AML-193 (cell line): Measurements from ENCODE around the gene PMM2.

Source experiments
- DNase-seq, 2 experiments: peaks; one replicate each; lab custom pipeline; 2025; lab: John Stamatoyannopoulos, UW

Gene PMM2

DNA sequence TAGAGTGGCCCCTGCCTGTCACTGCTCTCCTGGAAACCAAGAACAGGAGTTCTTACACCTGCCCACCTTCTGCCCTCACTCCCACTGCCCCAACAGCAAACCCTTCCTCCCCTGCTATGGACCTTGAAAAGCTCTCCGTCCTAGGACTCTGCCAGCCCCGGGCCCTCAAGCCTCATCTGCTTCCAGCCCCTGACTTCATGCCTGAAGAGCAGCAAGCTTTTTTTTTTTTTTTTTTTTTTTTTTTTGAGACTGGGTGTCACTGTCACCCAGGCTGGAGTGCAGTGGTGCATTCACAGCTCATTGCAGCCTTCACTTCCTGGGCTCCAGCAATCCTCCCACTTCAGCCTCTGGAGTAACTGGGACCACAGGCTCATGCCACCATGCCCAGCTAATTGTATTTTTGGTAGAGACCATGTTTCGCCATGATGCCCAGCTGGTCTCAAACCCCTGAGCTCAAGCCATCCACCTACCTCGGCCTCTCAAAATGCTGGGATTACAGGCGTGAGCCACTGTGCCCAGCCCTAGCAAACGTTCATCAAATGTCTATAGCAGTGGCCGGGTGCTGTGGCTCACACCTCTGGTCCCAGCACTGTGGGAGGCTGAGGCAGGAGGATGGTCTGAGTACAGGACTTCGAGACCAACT, 54.2 kb downstream of the PMM2 start:
- DNase-seq = no peak

GRCh38 chr16:8852534-8852933, 54.9 kb downstream of the PMM2 start:
- no peak for DNase-seq

GRCh38 chr16:8853150-8853549, 55.5 kb downstream of the PMM2 start:
- no peak for DNase-seq

- no peak for DNase-seq
Measured at GRCh38 chr16:8853611-8854010, 56.0 kb downstream of the PMM2 start.

DNA sequence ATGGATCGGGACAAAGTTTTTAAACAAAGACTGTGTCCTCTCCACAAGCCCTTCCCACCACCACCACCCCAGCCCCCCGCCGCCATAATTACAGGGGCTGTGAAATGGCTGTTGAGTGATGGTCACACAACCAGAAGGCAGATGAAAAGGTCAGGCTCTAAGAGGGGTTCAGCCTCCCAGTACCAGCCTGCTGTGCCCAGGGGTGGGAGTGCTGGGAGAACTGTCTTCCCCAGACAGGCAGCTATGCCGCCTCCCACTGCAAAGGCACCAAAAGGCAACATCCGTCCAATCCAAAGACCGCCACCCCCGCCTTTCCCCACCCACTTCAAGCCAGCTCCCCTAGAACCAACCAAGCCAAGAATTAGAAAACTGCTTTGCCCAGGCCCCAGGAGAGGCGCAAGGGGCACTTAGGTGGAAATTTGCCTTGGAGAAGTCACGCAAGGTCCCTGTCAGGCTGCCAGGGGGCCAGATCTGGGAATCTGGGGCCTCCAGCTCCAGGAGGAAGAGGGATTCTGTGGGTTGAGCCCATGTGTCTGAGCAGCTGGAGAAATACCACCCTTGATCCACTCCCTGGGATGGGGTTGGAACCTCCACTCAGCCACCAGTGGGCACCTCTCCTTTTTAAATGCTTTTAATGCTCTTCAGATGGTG, 56.8 kb downstream of the PMM2 start:
- no peak for DNase-seq

DNA sequence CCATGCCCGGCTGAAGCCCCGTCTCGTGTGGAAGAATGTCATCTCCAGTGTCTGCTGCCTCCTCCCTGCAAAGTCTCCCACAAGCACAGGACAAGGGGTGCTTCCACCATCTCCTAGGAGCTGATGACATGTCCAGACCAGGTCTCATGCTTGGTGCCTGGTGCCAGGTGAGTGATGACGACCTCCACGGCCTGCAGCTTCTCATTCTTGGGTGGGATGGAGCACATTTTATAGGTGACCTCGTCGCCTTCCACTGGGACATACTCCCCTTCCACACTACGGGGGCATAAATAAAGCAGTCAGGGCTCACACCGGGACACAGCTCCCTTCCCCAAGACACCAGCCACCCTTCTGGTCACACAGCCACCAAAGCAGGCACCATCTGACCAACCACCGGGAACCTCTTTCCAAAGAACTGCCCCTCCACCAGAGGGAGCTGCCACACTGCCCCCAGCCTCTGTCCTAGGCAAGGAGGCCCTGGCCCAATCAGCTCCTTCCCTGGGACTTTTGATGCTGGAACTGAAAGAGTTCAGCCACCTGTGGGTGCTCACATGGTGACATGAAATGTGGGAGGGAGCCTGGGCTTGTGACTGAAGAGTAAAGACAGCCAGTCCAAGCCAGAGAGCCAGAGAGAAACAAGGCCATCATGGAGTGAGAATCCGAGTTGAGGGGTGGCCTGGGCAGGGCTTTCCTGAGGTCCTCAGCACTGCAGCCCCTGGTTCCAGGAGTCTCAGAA, 57.6 kb downstream of the PMM2 start:
- no peak for DNase-seq

GRCh38 chr16:8855972-8856371, 58.3 kb downstream of the PMM2 start:
- no peak for DNase-seq

DNA sequence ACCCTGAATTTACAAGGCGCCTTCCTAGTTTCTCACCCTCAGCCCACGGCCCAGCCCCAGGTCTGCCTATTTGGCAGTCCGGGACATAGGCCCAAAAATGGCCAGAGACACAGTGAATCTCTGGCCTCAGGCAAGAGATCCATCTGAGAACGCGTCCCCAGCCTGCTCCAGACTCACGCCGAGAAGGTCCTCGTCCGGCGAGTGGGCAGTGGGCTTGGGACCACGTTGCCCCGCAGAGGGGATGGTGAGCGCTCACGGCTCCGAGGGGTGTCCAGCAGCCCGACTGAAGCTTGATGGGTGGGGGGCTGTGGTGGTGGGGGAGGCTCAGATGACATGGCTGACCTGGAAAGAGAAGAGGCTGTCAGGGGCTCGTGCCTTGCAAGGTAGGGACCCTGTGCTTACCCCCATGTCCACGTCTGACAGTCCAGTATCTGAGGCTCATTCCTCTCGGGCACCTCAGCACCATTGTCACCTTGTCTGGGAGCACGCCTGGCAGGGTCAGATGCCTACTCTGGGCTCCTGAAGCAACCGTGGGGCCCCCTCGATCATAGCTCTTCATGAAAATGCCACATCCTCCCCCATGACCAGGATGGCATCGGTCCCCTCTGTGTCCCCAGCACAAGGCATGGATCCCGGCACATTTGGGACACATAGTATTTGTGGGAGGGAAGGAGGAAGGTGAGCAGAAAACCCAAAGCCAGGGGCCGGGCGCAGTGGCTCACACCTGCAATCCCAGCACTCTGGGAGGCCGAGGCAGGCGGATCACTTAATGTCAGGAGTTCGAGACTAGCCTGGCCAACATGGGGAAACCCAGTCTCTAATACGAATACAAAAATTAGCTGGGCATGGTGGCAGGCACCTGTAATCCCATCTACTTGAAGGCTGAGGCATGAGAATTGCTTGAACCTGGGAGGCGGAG, 61.6 kb downstream of the PMM2 start:
- DNase-seq = no peak

DNA sequence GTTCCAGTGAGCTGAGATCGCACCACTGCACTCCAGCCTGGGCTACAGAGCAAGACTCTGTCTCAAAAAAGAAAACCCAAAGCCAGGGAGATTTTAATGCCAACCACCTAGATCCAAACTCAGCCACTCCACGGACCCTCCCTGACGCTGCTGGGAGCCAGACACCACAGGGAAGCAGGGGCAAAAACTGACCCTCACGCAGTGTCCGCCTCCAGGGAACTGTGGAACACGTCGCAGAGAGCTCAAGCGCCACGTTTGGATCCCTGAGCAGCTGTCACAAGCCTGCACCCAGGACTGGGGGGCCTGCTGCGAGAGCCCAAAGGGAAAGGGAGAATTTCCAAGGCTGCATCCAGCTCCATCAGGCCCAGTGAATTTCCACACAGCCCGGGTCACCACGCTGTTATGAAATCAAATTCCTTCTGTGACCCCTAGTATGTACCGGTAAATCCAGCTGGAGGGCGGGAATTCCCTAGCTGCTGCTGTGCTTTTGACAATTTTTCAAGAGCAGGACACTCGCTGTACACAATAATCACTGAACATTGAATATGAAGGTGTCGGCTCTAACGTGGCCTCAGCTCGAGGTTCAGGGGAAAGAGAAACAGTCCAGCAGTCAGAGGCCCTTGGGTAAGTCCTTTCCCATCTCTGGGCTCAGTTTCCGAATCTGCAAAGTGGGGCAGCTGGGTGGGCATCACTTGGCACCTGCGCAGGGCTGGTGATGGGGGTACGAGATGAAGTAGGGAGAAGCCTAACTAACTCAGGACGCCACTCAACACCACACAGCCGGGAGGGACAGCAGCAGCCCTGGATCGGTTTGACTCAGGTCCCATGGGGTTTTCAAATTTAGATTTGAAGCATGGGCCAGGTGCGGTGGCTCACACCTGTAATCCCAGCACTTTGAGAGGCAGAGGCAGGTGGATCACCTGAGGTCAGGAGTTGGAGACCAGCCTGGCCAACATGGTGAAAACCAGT, 62.6 kb downstream of the PMM2 start:
- DNase-seq = no peak

DNA sequence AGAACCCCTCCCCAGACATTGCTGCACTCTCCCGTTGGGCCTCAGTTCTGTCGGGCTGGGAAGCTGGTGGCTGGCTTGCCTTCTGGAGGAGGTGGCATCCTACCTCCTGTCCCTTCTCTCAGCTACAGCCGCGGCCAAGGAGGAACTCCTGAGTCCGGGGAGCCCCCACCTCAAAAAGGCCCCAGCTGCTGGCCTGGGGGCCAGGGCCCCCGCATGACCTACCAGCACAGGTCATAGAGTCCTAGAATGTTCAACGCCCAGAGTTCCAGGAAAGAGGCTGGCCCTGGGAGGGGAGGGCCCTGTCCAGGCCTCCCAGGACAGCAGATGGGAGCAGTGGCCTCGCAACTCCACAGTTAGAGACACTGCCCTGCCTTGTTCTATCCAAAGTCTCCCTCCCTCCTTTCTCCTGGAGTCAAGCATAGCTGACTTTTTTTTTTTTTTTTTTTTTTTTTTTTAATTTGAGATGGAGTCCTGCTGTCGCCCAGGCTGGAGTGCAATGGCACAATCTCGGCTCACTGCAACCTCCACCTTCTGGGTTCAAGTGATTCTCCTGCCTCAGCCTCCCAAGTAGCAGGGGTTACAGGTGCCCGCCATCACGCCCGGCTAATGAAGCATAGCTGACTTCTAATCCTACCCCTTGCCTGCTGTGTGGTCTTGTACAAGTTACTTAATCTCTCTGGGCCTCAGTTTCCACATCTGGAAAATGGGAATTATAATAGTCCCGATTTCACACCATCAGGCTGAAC, 64.1 kb downstream of the PMM2 start:
- no peak for DNase-seq

- DNase-seq = no peak
Measured at GRCh38 chr16:8862309-8863130, 64.9 kb downstream of the PMM2 start.

DNA sequence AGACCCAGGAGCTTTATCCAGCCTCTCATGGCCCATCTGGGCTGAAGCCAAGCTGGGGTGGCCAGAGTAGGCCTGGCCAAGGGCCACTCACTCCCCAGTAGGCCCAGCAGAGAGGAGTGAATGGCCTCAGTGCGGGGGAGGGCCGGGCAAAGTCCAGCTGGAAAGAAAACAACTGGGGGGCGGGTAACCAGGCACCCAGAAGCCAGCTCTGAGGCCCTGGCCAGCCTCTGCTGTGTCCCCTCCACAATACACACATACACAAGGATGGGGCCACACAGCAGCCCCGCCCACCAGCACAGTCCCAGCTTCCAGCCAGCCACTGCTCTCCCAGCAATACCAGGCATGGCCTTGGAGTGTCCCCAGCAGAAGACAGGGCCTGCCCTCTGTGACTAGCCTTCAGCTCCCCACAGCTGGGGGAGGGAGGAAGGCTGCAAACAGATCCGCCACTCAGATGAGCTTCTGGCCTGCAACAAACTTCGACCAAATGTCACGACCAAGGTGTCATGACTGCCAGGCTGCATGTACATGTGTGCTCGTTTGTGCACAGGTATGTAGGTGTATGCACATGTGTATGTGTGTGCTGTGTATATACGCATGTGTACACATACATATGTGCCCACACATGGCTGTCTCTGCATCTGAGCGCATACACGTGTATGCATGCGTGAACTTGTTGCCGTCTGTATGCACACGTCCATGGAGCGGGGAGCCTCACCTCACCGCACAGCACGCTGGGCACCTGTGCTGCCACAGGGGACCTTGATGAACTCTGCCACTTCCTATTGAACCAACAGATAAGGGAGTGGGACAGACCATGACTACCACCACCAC, 66.2 kb downstream of the PMM2 start:
- DNase-seq = no peak

- no peak for DNase-seq
Measured at GRCh38 chr16:8864480-8865110, 67.0 kb downstream of the PMM2 start.

DNA sequence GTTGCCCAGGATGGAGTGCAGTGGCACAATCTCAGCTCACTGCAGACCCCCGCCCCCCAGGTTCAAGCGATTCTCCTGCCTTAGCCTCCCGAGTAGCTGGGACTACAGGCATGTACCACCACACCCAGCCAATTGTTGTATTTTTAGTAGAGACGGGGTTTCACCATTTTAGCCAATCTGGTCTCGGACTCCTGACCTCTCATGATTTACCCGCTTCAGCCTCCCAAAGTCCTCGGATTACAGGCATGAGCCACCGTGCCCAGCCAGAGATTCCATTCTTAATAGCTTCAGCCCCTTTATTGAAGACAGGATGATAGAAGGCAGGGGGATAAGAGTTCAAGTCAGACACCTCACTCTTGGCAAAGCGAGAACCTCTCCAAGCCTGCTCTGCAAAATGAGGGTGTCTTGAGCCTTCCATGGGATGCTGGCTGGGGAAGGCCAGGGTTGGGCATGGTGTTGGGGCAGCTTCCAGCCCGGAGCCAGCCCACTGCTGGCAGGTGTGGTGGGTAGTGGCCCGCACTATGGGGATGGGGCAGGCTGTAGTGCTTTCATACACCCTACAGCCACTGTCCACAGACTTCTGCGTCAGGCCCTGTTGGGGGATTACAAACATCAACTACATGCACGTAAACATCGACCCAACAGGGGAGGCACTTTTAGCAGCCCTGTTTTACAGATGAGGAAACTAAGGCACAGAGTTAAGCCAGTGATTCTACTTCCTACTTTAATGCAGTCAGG, 67.7 kb downstream of the PMM2 start:
- no peak for DNase-seq

- no peak for DNase-seq
Measured at GRCh38 chr16:8866118-8866883, 68.7 kb downstream of the PMM2 start.

DNA sequence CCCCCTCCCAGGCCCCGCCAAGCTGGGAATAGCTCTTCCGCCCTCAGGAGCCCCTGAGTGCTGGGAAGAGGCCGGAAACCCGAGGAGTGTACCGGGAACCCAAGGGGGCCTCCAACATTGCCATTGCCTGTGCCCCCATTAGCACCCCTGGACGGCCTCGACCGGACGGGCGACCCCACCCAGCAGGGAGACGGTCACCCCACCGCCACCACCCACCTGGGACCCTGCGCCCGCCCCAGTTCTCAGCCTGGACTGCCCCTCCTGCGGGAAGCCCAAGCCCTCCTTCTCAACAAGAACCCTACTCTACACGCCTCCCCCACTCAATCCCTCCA, 69.2 kb downstream of the PMM2 start:
- DNase-seq = no peak
